ENCODE results near the gene ARAP2.
A peak's percentile ranks its signal among the peaks of the same experiment; 100 is the strongest.

The ARAP2 gene

GRCh38 chr4:36218121-36218520 is 26.2 kb downstream of the ARAP2 start:
- DNase-seq, result no peak

DNA sequence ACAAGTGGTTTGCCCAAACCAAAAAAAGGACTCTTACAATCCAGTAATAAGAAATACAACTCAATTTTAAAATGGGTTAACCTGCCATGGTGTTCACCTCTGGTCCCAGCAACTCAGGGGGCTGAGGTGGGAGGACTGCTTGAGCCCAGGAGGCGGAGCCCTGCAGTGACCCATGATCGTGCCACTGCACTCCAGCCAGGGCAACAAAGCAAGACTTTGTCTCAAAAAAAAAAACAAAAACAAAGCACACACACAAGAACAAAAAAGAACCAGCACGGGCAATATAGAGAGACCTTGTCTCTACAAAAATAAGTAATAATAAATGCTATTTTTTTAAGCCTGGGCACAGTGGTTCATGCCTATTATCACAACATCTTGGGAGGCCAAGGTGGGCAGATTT is 28.7 kb downstream of the ARAP2 start:
- no peak for DNase-seq

GRCh38 chr4:36214735-36215485 is 29.4 kb downstream of the ARAP2 start:
- DNase-seq, result no peak

DNA sequence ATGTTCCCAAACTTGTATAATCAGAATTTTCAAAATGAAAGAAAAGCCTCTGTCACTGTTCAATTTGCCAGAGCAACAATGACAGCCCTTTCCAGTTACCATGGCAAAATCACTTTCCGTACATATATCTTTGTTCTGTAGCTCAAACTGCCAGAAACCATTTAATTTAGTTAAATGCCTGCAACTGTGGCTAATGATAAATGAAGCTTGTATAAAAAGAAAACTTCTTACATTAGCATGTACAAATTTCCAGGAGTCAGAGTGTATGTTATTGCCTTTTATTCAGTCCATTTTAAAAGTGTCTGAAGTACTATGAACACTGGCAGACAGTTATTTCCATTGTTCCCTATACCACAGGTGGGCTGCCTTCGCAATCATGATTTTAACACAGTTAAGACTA is 30.3 kb downstream of the ARAP2 start:
- DNase-seq, result no peak

- no peak for DNase-seq
Observed at GRCh38 chr4:36211084-36211483, 33.2 kb downstream of the ARAP2 start.

- no peak for DNase-seq
Observed at GRCh38 chr4:36209941-36210649, 34.2 kb downstream of the ARAP2 start.

DNA sequence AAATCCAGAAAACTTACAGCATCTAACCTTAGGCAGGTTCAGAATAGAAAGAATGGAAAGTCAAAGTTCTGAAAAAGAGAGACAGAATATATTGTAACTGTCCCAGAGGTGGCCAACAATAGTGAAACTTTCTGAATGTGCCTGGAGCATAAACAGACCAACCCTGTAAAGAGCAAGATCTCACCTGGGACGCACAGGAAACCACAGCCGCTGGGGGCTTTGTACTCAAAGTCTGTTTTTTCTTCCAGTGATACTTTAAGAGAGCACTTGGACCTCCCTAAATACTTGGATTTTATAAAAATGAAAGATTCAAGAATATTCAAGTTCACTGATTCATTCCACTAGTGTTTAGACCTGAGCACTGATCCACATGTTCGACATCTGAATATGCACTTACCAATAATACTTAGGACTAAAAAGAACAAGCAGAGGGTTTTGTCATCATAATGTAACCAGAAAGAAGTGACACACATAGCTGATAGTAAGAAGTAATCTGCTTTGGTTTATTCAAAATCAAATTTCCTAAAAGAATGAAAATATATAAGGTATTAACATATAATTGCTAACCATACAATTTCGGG is 35.3 kb downstream of the ARAP2 start:
- no peak for DNase-seq

DNA sequence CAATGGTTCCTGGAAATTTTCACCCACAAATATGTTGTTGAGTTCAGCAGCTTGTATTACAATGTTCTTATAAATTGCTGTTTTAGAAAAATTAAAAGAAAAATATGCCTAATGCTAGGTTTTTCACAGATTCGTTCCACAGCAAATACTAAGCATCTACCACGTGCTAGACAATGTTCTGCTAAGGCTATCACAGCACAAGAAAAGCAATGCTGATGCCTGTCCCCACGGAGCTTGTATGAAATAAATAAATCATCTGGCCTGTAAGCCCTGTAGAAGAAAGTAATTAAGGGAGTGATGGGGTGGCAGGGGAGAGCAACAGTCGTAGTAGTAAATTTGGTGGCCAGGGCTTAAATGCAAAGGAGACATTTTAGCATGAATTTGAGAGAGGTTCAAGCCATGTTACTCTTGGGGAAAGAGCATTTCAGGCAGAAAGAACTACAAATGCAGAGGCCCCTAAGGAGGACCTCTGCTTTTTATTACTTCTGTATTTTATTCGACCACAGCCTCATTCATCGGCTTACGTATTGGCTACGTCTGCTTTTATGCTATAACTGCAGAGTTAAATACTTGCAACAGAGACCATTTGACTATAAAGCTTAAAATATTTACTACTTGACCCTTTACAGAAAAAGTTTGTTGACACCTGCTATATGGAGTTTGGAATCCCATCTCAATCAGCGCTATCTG is 36.3 kb downstream of the ARAP2 start:
- DNase-seq, result no peak

DNA sequence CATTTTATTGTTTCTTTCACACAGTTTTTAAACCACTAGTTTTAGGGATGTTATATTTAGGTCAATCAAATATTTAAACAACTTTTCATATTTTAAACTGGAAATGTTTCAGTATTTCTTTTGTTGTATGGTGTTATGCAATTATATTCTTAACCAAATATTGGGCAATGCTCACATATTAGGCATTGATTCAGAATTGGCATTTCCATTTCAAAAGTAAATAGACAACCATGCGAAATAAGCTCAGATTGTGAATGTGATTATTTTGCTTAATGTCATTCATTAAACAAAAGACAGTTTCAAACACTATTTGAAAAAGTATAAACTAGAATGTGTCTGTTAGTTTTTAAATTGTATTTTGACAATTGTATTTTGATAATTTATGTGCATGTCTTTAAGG is 36.9 kb downstream of the ARAP2 start:
- DNase-seq, result no peak

DNA sequence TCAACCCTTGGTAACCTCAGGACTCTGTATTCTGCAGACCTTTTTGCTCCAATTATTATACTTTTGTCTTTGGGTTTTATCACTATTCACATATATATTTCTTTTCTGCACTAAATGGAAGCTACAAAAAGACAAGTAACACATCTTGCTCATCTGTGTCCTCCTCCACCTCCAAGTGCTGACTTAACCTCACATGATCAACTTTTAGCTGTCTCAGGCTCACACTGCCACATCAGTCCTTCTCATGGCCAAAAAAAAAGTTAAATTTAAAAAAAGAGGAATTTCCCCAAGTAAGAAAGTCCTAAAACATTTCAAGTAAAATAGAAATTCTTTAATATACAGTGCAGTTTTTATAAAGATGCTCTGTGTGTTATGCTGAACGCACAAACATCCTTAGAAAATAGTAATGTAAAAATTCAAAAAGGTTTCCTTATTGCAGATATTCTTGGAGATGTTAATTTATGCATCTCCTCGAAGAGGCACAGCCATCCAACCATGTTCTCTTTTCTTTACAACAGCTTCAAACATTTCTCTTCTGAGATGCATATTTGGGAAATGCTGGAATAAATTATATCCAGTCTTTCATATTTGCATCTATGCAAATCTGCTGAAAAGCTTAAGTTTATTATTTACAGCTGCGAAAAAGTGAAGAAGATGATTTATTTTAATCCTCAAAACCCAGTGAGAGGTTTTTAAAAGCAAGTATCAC is 37.6 kb downstream of the ARAP2 start:
- DNase-seq, result no peak

DNA sequence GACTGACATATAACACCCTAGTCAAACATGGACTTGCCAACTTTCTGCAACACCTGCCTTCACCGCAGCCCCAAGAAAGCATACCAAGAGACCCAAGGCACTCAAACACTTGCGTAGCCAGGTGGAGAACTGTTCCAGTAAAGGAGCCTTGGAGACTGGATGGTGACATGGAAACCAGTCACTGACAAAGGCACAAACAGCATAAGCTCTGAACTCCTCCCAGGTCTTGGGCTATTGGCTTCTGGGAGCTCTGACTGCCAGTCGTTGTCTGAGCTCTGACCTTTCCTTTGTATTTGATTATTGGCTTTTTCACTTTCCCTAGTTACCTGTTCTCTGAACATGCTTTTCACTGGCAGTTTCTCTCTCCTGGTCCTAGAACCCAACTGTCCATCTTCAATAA is 38.3 kb downstream of the ARAP2 start:
- DNase-seq, result no peak

- no peak for DNase-seq
Observed at GRCh38 chr4:36198861-36199260, 45.5 kb downstream of the ARAP2 start.

DNA sequence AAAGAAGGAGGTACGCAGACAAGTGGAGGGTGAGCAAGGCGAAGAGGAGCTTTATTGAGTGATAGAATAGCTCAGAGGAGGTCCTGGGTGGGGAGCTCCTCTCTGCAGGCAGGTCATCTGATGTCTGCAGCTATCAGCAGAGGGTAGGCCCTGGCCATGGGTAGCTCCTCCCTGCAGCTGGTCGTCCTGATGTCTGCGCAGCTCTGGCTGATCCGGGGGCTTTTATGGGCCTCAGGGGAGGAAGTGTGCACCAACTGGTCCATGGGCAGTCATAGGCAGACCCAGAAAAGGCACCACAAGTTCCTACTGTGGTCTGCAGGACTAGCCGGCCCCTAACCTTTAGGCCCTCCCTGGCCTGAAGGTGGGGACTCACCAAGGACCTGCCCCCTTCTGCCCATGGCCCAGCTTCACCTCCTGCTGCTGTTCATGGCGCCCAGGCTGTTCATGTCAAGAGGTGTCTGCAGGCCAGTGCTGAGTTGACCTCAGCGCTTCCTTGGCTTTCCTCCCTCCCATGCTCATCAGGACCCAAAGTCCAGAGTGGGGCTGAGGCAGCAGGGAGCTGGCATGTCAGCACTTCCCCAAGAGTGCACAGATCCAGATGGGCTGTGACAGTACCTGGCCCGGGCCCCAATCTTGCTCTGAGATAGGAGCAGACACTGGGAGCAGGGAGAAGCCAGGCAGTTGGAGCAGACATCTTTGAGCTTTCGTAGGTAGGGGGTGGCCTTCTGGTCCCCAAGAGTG is 46.1 kb downstream of the ARAP2 start:
- no peak for DNase-seq

DNA sequence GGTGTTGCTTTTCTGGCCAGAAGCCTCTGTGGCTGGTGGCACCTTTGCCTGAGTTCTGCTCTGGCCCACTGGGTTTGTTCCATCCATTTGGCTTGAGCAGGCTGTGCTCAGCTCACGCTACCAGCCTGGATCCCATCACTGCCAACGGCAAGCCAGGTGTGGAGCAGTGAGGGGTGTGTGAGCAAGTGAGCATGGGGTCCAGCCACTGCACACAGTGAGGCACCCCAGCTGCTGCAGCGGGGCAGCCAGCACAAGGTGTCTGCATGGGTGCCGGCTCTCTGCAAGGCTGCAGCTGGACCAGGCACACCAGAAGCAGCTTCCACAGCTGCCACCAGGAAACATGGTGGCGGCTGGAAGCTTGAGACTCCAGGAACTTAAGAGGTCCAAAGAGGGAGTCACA is 46.8 kb downstream of the ARAP2 start:
- no peak for DNase-seq

DNA sequence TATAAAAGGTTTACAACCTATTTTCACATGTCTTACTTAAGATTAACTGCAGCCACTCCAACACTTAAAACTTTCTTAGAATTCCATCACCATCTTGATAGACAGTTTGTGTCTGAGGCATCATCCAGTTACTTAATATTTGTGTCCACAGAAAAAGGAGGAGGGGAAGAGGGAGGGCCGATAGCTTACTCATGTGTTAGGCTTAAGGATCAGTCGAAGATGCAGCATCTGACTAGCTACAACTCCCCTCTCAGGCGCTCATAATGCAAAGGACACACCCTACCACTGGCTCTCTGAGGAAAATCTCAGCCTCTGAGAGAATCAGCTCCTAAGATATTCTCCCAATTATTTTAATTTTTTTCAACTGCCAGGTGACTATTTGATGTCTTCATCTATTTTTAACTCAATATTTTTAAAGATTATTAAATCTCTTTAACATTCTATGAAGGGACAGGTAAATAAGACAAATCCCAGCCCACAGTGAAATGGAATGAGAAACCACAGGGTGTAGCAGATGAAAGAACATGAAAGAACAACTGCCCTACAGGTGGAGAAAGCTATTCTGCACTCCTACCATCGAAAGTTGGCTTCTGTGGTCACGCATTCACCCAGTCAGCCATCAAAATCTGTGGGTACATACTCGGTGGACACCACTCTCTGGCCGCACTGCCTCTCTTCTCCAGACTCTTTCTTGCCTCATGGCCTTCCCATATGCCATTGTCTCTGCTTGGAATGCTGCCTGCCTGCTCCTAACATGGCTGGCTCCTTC is 48.0 kb downstream of the ARAP2 start:
- no peak for DNase-seq

- DNase-seq, result no peak
Observed at GRCh38 chr4:36192922-36193321, 51.4 kb downstream of the ARAP2 start.

GRCh38 chr4:36189511-36190226 is 54.6 kb downstream of the ARAP2 start:
- DNase-seq, result no peak

GRCh38 chr4:36187723-36188333 is 56.5 kb downstream of the ARAP2 start:
- peak; percentile 39 for DNase-seq

DNA sequence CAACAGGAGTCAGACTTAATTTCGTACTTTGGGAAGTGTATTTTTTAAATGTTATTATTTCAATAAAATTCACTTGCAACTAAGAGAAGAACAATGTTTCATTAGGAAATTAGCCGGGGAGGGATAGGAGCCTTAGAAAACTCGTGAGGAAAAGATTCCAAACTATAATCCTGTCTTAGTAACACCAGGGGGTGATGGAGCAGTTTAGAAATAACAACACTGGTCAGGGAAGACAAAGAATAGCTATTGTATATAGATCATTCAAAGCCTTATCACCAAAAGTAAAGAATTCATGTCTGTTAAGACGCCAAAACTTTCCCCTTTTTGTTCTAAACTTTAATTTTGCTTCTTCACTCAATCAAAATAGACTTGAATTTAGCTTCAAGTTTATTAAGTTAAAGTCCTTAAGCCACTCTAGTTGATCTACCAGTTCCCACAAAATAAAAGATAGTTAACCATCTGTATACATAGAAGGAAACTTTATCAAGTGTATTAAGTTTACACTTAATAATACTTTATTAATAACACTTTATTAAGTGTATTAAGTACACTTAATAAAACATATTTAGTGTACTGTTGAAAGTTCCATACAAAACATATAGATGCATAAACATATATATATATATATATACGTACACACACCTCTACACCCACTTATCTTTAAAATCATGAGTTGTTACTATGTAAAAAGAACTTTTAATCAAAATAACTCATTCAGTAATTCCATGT is 60.5 kb downstream of the ARAP2 start:
- DNase-seq, result no peak

- DNase-seq, result no peak
Observed at GRCh38 chr4:36183232-36183631, 61.1 kb downstream of the ARAP2 start.
